Stimulated activated CD8-positive, alpha-beta memory T cell treated with anti-CD3 and anti-CD28 coated beads, Interleukin-7, amount 100 ng/mL, for 4 hours (primary cell): ENCODE measurements around the gene ITPRID2.
"Not testable (repeated sequence)": the region's sequence is repeated elsewhere in the genome, so short reads cannot be mapped to it uniquely, and the experiment has no call there.

Experiments
- DNase-seq, 2 donors: peaks; one replicate each; pipeline ENCODE4 v3.0.0-alpha.2; 2020; ENCODE audit warnings: low read depth in 2 of 2

Gene ITPRID2

GRCh38 chr2:181959508-181959907 lies 68.0 kb downstream of the ITPRID2 start:
- DNase-seq = no peak

- not testable (repeated sequence) for DNase-seq
Observed at GRCh38 chr2:181961167-181961566, 69.6 kb downstream of the ITPRID2 start.

GRCh38 chr2:181962142-181962541 lies 70.6 kb downstream of the ITPRID2 start:
- DNase-seq = no peak

- no peak for DNase-seq
Observed at GRCh38 chr2:181970160-181970794, 78.7 kb downstream of the ITPRID2 start.

- no peak for DNase-seq
Observed at GRCh38 chr2:181971032-181971431, 79.5 kb downstream of the ITPRID2 start.

- DNase-seq = no peak
Observed at GRCh38 chr2:181972431-181973170, 81.1 kb downstream of the ITPRID2 start.

GRCh38 chr2:181973171-181973783 lies 81.7 kb downstream of the ITPRID2 start:
- no peak for DNase-seq

- DNase-seq = no peak
Observed at GRCh38 chr2:181977661-181978350, 86.3 kb downstream of the ITPRID2 start.

GRCh38 chr2:181978351-181979150 lies 87.0 kb downstream of the ITPRID2 start:
- no peak for DNase-seq
